KMS-11 (cell line): ENCODE data around the gene USH2A.

Source experiments
- H2AFZ ChIP-seq: fragments of 200-600 bp; sonication (generic); 2 replicates; pipeline ENCODE4 v1.6.1; 2016; ENCODE audit warnings: antibody characterized with exemption, mixed run types, low read depth
- H3K27ac ChIP-seq: fragments of 200-600 bp; sonication (generic); 2 replicates; pipeline ENCODE4 v1.6.1; 2016; ENCODE audit warnings: mild to moderate bottlenecking, mixed run types
- H3K27me3 ChIP-seq: fragments of 200-600 bp; sonication (generic); 2 replicates; pipeline ENCODE4 v1.6.1; 2017; ENCODE audit warnings: mild to moderate bottlenecking, low read depth, mixed run types, moderate library complexity; ENCODE audit not compliant: insufficient read depth
- H3K36me3 ChIP-seq: fragments of 200-600 bp; sonication (generic); 2 replicates; pipeline ENCODE4 v1.6.1; 2017; ENCODE audit warnings: mild to moderate bottlenecking, mixed run types; ENCODE audit not compliant: insufficient read depth
- H3K4me1 ChIP-seq: fragments of 200-600 bp; sonication (generic); 2 replicates; pipeline ENCODE4 v1.6.1; 2016; ENCODE audit warnings: mild to moderate bottlenecking, low read depth, mixed run types; ENCODE audit not compliant: poor library complexity, severe bottlenecking
- H3K4me2 ChIP-seq: fragments of 200-600 bp; sonication (generic); 2 replicates; pipeline ENCODE4 v1.7.0; 2016; ENCODE audit warnings: mild to moderate bottlenecking, mixed run types
- H3K4me3 ChIP-seq: fragments of 200-600 bp; sonication (generic); IDR thresholded peaks from 2 replicates; pipeline ENCODE4 v1.6.1; 2017; ENCODE audit warnings: low read depth, low read length, mixed read lengths; ENCODE audit not compliant: insufficient read depth
- H3K79me2 ChIP-seq: fragments of 200-600 bp; sonication (generic); 2 replicates; pipeline ENCODE4 v1.6.1; 2016; ENCODE audit warnings: low read depth, mixed run types; ENCODE audit not compliant: insufficient read depth
- H3K9ac ChIP-seq: fragments of 200-600 bp; sonication (generic); 2 replicates; pipeline ENCODE4 v1.6.1; 2016; ENCODE audit warnings: mild to moderate bottlenecking, mixed run types
- H4K20me1 ChIP-seq: fragments of 200-600 bp; sonication (generic); 2 replicates; pipeline ENCODE4 v1.6.1; 2016; ENCODE audit warnings: mild to moderate bottlenecking, mixed run types; ENCODE audit not compliant: insufficient read depth
- CTCF ChIP-seq: fragments of 200-600 bp; sonication (generic); conservative IDR thresholded peaks from 2 replicates; pipeline ENCODE4 v1.6.1; 2017; ENCODE audit warnings: low read depth, mild to moderate bottlenecking, antibody characterized with exemption, low read length, moderate library complexity, mixed read lengths

Gene USH2A

GRCh38 chr1:216388558-216388957, 34.7 kb downstream of the USH2A start:
- Histone ChIP-seq H4K20me1 (no peaks in the 10 kb centered on the region), H3K79me2 (no peaks in the 10 kb centered on the region), H3K27me3 (no peaks in the 10 kb centered on the region), H3K4me3 (no peak overlapping the region), H3K36me3 (no peaks in the 10 kb centered on the region), H3K27ac (no peak overlapping the region), H3K9ac (no peak overlapping the region), H3K4me1 (no peaks in the 10 kb centered on the region), H2AFZ (no peak overlapping the region), H3K4me2 (no peak overlapping the region)
- no peak for TF ChIP-seq CTCF

GRCh38 chr1:216387782-216388181, 35.5 kb downstream of the USH2A start:
- no peaks in the 10 kb centered on the region for H4K20me1 ChIP-seq
- no peaks in the 10 kb centered on the region for H3K27me3 ChIP-seq
- H3K4me3 ChIP-seq = no peak overlapping the region
- no peaks in the 10 kb centered on the region for H3K36me3 ChIP-seq
- no peak overlapping the region for H2AFZ ChIP-seq
- no peak overlapping the region for H3K4me2 ChIP-seq
- no peak overlapping the region for H3K27ac ChIP-seq
- no peaks in the 10 kb centered on the region for H3K79me2 ChIP-seq
- H3K4me1 ChIP-seq = no peaks in the 10 kb centered on the region
- H3K9ac ChIP-seq = no peak overlapping the region
- no peak for TF ChIP-seq CTCF

GRCh38 chr1:216379441-216379840, 43.8 kb downstream of the USH2A start:
- no peaks in the 10 kb centered on the region for H3K27me3 ChIP-seq
- no peak overlapping the region for H3K4me2 ChIP-seq
- no peak overlapping the region for H3K4me3 ChIP-seq
- no peaks in the 10 kb centered on the region for H3K79me2 ChIP-seq
- H3K9ac ChIP-seq = no peak overlapping the region
- no peak overlapping the region for H3K27ac ChIP-seq
- H3K4me1 ChIP-seq = no peaks in the 10 kb centered on the region
- TF ChIP-seq CTCF = no peak
- no peaks in the 10 kb centered on the region for H4K20me1 ChIP-seq
- H3K36me3 ChIP-seq = no peaks in the 10 kb centered on the region
- H2AFZ ChIP-seq = no peak overlapping the region

- no peaks in the 10 kb centered on the region for H4K20me1 ChIP-seq
- no peak overlapping the region for H2AFZ ChIP-seq
- no peak overlapping the region for H3K27ac ChIP-seq
- no peak for TF ChIP-seq CTCF
- no peaks in the 10 kb centered on the region for H3K27me3 ChIP-seq
- H3K4me3 ChIP-seq = no peak overlapping the region
- no peaks in the 10 kb centered on the region for H3K79me2 ChIP-seq
- no peaks in the 10 kb centered on the region for H3K4me1 ChIP-seq
- no peaks in the 10 kb centered on the region for H3K36me3 ChIP-seq
- no peak overlapping the region for H3K4me2 ChIP-seq
- no peak overlapping the region for H3K9ac ChIP-seq
Measured at GRCh38 chr1:216368249-216368648, 55.0 kb downstream of the USH2A start.

GRCh38 chr1:216366979-216367378, 56.3 kb downstream of the USH2A start:
- H3K9ac ChIP-seq = no peak overlapping the region
- TF ChIP-seq CTCF = no peak
- no peaks in the 10 kb centered on the region for H3K4me1 ChIP-seq
- H3K79me2 ChIP-seq = no peaks in the 10 kb centered on the region
- H3K27ac ChIP-seq = no peak overlapping the region
- no peaks in the 10 kb centered on the region for H3K27me3 ChIP-seq
- H3K4me2 ChIP-seq = no peak overlapping the region
- no peaks in the 10 kb centered on the region for H4K20me1 ChIP-seq
- no peak overlapping the region for H3K4me3 ChIP-seq
- no peak overlapping the region for H2AFZ ChIP-seq
- H3K36me3 ChIP-seq = no peaks in the 10 kb centered on the region
